Keratinocyte (primary cell): ENCODE data around the gene HOXC12. TPM values are rescaled to one million over a fixed set of nuclear protein-coding genes. Genes with fewer than 3 reads are reported as not detected.

Experiments used
- DNase-seq: peaks from one replicate; pipeline ENCODE4 v3.0.0-alpha.2; 2011; ENCODE audit warnings: low read depth, missing footprints, low spot score
- FAIRE-seq: peaks from 2 replicates; lab custom pipeline; 2011; peaks lifted over from hg19 to GRCh38; lab: Jason Lieb, UNC
- H2AFZ ChIP-seq: 2 replicates; pipeline ENCODE4 v1.6.0; 2012; ENCODE audit warnings: low read length, control low read depth, inconsistent platforms; ENCODE audit not compliant: control insufficient read depth
- H3K27ac ChIP-seq: 2 replicates; pipeline ENCODE4 v1.5.1; 2011; ENCODE audit warnings: low read length; ENCODE audit not compliant: control insufficient read depth, insufficient read depth
- H3K27me3 ChIP-seq: 3 replicates; pipeline ENCODE4 v1.6.0; 2011; ENCODE audit warnings: low read length; ENCODE audit not compliant: control insufficient read depth, insufficient read depth; ENCODE audit errors: extremely low read depth
- H3K36me3 ChIP-seq, 2 experiments: 2 replicates in 1 of 2; 3 replicates in 1 of 2; pipeline ENCODE4 v1.5.1; 2011; ENCODE audit warnings: low read length in 2 of 2, mild to moderate bottlenecking in 1 of 2; ENCODE audit not compliant: control insufficient read depth in 2 of 2, insufficient read depth in 2 of 2; ENCODE audit errors: extremely low read depth in 1 of 2
- H3K4me1 ChIP-seq: 3 replicates; pipeline ENCODE4 v1.5.1; 2011; ENCODE audit warnings: low read length; ENCODE audit not compliant: control insufficient read depth, insufficient read depth; ENCODE audit errors: extremely low read depth
- H3K4me2 ChIP-seq: 3 replicates; pipeline ENCODE4 v1.6.0; 2011; ENCODE audit warnings: low read depth, low read length; ENCODE audit not compliant: control insufficient read depth, insufficient read depth; ENCODE audit errors: extremely low read depth
- H3K4me3 ChIP-seq, 3 experiments: fragments of 200-600 bp in 1 of 3; sonication (generic) in 1 of 3; 2 replicates in 2 of 3; 3 replicates in 1 of 3; pipeline ENCODE4 v1.5.1; 2011 to 2016; ENCODE audit warnings: low read length in 3 of 3, mild to moderate bottlenecking in 3 of 3, control low read depth in 2 of 3, inconsistent platforms in 1 of 3, low read depth in 1 of 3, mixed read lengths in 1 of 3, mixed run types in 1 of 3, moderate library complexity in 1 of 3; ENCODE audit not compliant: control insufficient read depth in 2 of 3, insufficient read depth in 2 of 3; ENCODE audit errors: extremely low read depth in 1 of 3
- H3K79me2 ChIP-seq: 2 replicates; pipeline ENCODE4 v1.6.0; 2012; ENCODE audit warnings: low read length; ENCODE audit not compliant: control insufficient read depth, insufficient read depth
- H3K9ac ChIP-seq: 3 replicates; pipeline ENCODE4 v1.6.0; 2011; ENCODE audit warnings: low read length; ENCODE audit not compliant: control insufficient read depth, insufficient read depth; ENCODE audit errors: extremely low read depth
- H3K9me1 ChIP-seq: 3 replicates; pipeline ENCODE4 v1.6.0; 2011; ENCODE audit warnings: low read length; ENCODE audit not compliant: control insufficient read depth, insufficient read depth; ENCODE audit errors: extremely low read depth
- H3K9me3 ChIP-seq: 2 replicates; pipeline ENCODE4 v1.5.1; 2012; ENCODE audit warnings: low read depth, low read length; ENCODE audit not compliant: control insufficient read depth
- H4K20me1 ChIP-seq: 3 replicates; pipeline ENCODE4 v1.6.0; 2011; ENCODE audit warnings: low read length; ENCODE audit not compliant: control insufficient read depth, insufficient read depth; ENCODE audit errors: extremely low read depth
- CTCF ChIP-seq, 3 experiments: IDR thresholded peaks in 1 of 3; conservative IDR thresholded peaks in 1 of 3; optimal IDR thresholded peaks in 1 of 3; 2 replicates in 2 of 3; 3 replicates in 1 of 3; pipeline versions ENCODE3 to v1.5.1; 2011; ENCODE audit warnings: low read length in 3 of 3, mild to moderate bottlenecking in 3 of 3, moderate library complexity in 2 of 3, control low read depth in 1 of 3, inconsistent platforms in 1 of 3; ENCODE audit not compliant: insufficient read depth in 2 of 3; ENCODE audit errors: extremely low read depth in 1 of 3
- EZH2 ChIP-seq: IDR thresholded peaks from one replicate; pipeline ENCODE4 v1.6.1; 2012; ENCODE audit warnings: inconsistent platforms, mild to moderate bottlenecking, low read length, moderate library complexity
- dilution Hi-C: fragments of 300-500 bp; cut with MboI; formaldehyde crosslinking; loops from one replicate; pipeline ENCODE4 v1.7.0; 2020; ENCODE audit warnings: low sequenced_read_pairs; ENCODE audit not compliant: extremely low pct_ligation_motif_present
- polyA plus RNA-seq, 5 experiments: library from polyadenylated mRNA; depleted of rRNA in 3 of 5; stranded (reverse) in 3 of 5; stranded (forward) in 1 of 5; unstranded in 1 of 5; fragments of >200 nt; gene quantifications; 1 replicate in 1 of 5; 2 replicates in 3 of 5; 3 replicates in 1 of 5; pipeline versions ENCODE4 v1.2.1 to v1.2.3, GENCODE V29; 2011 to 2012; ENCODE audit warnings: missing spikeins in 2 of 5, low read depth in 1 of 5, low replicate concordance in 1 of 5

Gene HOXC12
- polyA plus RNA-seq, 1 donor (not counting 4 experiments of a cell fraction or from before 2014, with no cell fraction given), result 0.47 TPM

DNA sequence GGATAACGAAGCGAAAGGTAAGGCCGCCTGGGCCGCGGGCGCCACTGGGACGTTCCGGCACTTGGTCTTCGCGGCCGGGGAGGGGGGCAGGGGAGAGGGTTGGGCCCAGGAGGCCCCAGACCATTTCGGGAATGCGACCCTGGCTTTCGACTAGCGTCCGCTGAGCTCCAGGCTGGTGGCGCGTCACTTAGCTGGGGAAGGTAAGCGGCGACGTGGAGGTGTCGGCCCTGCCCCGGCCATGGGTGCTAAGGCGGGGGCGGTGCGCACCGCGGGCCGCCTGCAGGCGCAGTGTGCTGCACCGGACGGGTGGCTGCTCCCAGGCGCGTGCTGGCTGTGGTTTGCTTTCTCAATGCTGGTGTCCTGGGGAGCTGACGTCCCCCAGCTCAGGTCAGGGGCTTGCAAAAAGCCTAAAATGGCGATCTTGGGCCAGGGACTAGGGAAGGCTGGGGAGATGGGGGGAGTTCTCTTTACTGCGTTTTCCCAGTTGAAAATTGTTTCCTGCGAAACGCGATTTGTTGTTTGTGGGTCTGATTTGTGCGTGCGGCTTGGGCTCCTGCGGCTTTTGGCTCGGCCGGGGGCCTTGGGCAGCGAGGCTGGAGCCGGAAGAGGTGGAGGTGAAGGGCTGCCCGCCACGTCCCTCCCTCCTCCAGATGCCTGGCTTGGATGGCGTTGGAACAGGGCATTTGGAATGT, 31.4 kb downstream of the HOXC12 start:
- no peak for TF ChIP-seq CTCF (optimal IDR thresholded peaks at IDR 0.05 in 1 of 3, IDR thresholded peaks at IDR 0.05 in 1 of 3, conservative IDR thresholded peaks at IDR 0.05 in 1 of 3; ENCODE audit: extremely low read depth in 1 of 3, insufficient read depth in 2 of 3, low read length in 3 of 3)
- TF ChIP-seq EZH2, result no peak
- FAIRE-seq (no peak), DNase-seq (no peak)
- no peaks in the 10 kb centered on the region for H3K9me3 ChIP-seq
- H3K27me3 ChIP-seq, result no peaks in the 10 kb centered on the region
- H3K4me2 ChIP-seq, result peak overlapping the region; percentile 94
- peak overlapping the region; percentile 83 for H3K27ac ChIP-seq
- H3K4me3 ChIP-seq, result peak overlapping the region; percentile 73 to 91 (median 90)
- H2AFZ ChIP-seq, result peak overlapping the region; percentile 61
- dilution Hi-C loops, result no loop called here
- H3K9me1 ChIP-seq, result no peaks in the 10 kb centered on the region
- peaks cover 72% of the 10 kb centered on the region for H3K79me2 ChIP-seq
- H3K9ac ChIP-seq, result peak overlapping the region; percentile 90
- peaks cover 0 to 2% of the 10 kb centered on the region in 2 experiments for H3K36me3 ChIP-seq
- peaks cover 33% of the 10 kb centered on the region for H3K4me1 ChIP-seq
- H4K20me1 ChIP-seq, result no peaks in the 10 kb centered on the region

DNA sequence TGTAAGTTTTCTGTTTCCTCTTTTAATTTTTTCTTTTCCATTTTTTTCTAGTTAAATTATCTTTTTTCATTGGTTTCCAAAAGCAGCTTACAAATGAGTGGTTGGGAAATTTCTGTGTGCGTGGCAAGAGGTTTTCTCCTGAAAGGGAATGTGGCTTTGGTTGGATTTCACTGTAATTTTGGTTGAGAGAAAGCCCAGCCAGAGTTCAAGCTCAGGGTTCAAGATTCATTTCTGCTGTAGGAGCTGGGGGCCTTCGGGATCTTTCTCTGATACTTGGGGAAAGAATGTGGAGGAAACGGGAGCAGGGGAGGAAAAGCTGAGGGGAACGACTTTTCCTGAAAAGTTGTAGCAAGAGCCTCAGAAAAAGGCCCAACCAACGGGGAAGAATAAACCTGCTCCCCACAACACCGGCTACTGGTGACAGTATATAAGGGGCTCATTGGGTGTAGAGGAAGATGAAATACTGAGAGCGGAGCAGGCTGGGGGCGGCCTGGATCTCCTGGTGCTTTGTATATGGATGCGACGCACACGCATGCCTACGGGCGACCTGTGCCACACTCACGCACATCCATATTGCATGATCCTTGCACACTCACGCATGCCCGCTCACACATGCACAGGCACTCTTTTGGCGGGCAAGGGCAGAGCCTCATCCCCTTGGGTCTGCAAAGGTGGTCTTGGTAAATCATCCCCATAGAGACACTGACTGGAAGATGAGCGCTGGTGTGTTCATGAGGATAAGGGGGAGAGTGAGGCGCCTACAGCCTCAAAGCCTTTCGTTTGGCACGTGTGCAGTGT, 32.2 kb downstream of the HOXC12 start:
- Histone ChIP-seq H3K4me1 (peaks cover 33% of the 10 kb centered on the region), H3K4me2 (peak overlapping the region; percentile 94), H3K9me3 (no peaks in the 10 kb centered on the region), H3K79me2 (peaks cover 78% of the 10 kb centered on the region), H3K27ac (peak overlapping the region; percentile 83), H3K36me3 (peaks cover 0 to 2% of the 10 kb centered on the region in 2 experiments), H4K20me1 (no peaks in the 10 kb centered on the region), H2AFZ (no peak overlapping the region), H3K4me3 (peak overlapping the region; percentile 73 to 91 (median 90)), H3K9ac (peak overlapping the region; percentile 90), H3K9me1 (no peaks in the 10 kb centered on the region), H3K27me3 (no peaks in the 10 kb centered on the region)
- dilution Hi-C loops, result no loop called here
- TF ChIP-seq CTCF (optimal IDR thresholded peaks at IDR 0.05 in 1 of 3, IDR thresholded peaks at IDR 0.05 in 1 of 3, conservative IDR thresholded peaks at IDR 0.05 in 1 of 3; ENCODE audit: extremely low read depth in 1 of 3, insufficient read depth in 2 of 3, low read length in 3 of 3) (no peak), EZH2 (no peak)
- FAIRE-seq (peak; percentile 13), DNase-seq (no peak)
